AG09319 (cell line): Measurements from ENCODE around the gene PTH1R.

Source experiments
- DNase-seq: peaks from one replicate; pipeline ENCODE4 v3.0.0-alpha.2; 2010; ENCODE audit warnings: low read depth; ENCODE audit errors: extremely low read depth
- CTCF ChIP-seq: IDR thresholded peaks from 2 replicates; pipeline ENCODE4 v1.5.1; 2011; ENCODE audit warnings: low read depth, mild to moderate bottlenecking, inconsistent platforms, low read length, moderate library complexity

Gene PTH1R

GRCh38 chr3:46856576-46857471 is 20.7 kb upstream of the PTH1R start:
- no peak for TF ChIP-seq CTCF
- no peak for DNase-seq

- no peak for TF ChIP-seq CTCF
- DNase-seq: no peak
These were observed 19.8 kb upstream of the PTH1R start for GRCh38 chr3:46857485-46858341.

GRCh38 chr3:46858456-46858855 is 19.1 kb upstream of the PTH1R start:
- no peak for DNase-seq

DNA sequence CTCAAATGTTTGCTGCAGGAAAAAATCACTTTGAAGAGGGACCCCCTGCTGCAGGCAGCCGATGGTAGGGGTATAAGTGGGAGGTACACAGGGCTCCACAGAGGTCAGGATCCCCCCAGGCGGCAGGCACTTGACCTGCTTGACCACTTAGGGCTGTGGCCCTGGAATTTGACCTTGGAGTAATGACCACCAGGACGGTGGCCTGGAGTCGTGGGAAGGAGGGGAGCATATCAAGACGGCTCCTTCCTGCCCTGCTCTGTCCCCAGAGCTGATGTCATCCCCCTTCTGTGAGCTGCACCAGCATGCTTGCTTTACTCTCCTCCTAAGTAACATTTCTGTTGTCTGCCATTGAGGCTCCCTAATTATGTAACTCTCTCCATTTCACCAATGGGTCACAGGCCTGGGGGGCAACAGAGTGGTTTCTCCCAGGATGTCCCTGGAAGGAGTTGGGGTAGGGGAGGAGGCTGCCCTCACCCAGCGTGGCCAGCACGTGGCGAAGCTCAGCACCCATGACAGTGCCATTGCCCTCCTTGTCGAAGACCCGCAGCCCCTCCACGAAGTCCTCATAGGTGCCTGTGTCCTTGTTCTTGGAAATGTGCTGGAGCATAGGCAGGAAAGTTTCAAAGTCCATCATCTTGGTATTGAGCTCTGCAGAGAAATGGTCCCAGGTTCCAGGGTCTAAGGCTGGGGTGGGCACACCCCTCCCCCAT is 18.4 kb upstream of the PTH1R start:
- no peak for TF ChIP-seq CTCF
- no peak for DNase-seq

More at GRCh38 chr3:46858456-46858855, 19.1 kb upstream of the PTH1R start:
- TF ChIP-seq CTCF: no peak

GRCh38 chr3:46860017-46860809 is 17.3 kb upstream of the PTH1R start:
- DNase-seq: no peak
- TF ChIP-seq CTCF: peak; percentile 32

DNA sequence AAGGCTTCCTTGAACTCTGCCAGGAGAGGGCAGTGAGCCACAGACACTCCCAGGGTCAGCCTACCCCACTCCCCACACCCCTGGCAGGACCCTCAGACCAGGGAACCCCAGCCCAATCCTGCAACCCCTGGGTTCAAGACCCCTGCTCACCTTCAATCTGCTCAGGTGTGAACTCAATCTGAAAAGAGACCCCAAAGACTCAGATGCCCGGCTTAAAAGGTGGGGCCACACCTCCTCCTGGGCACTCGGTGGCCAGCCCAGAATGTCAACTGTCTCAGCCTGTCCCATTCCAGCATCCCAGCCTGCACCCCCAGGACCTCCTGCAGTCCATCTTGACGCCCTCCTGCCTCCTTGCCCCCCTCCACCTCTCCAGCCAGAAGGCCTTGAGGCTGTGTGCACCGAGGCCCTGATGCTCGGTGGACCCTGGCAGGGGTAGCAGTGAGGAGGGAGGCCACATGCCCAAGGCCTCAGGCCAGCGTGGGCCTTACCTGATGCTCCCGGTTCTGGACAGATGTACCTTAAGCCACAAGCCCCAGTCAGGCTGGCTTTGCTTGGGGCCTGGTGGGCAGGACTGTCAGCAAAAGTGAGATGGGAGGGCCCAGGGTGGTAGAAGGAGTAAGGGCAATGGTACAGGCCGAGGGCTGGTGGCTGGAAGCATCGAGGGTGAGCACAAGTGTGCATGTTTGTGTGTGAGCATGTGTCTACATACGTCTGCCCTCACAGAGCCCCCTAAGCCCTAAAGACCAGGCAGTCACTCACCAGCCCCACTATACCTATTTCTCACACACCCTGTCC is 16.5 kb upstream of the PTH1R start:
- no peak for DNase-seq
- TF ChIP-seq CTCF: no peak
